Skin epidermis (tissue), 12 donors: ENCODE measurements around the gene MAB21L4.

Experiments used
- H3K27ac ChIP-seq, 21 experiments: fragments of 200-600 bp; sonication (generic) in 11 of 21; one replicate each; pipeline ENCODE4 v1.5.0; 2020; ENCODE audit warnings: mild to moderate bottlenecking in 3 of 21, inconsistent platforms in 2 of 21, moderate library complexity in 2 of 21
- H3K4me3 ChIP-seq, 7 experiments: fragments of 200-600 bp; sonication (generic) in 2 of 7; one replicate each; pipeline ENCODE4 v1.5.0; 2020; ENCODE audit warnings: inconsistent platforms in 2 of 7, mild to moderate bottlenecking in 2 of 7, moderate library complexity in 1 of 7

MAB21L4 gene

DNA sequence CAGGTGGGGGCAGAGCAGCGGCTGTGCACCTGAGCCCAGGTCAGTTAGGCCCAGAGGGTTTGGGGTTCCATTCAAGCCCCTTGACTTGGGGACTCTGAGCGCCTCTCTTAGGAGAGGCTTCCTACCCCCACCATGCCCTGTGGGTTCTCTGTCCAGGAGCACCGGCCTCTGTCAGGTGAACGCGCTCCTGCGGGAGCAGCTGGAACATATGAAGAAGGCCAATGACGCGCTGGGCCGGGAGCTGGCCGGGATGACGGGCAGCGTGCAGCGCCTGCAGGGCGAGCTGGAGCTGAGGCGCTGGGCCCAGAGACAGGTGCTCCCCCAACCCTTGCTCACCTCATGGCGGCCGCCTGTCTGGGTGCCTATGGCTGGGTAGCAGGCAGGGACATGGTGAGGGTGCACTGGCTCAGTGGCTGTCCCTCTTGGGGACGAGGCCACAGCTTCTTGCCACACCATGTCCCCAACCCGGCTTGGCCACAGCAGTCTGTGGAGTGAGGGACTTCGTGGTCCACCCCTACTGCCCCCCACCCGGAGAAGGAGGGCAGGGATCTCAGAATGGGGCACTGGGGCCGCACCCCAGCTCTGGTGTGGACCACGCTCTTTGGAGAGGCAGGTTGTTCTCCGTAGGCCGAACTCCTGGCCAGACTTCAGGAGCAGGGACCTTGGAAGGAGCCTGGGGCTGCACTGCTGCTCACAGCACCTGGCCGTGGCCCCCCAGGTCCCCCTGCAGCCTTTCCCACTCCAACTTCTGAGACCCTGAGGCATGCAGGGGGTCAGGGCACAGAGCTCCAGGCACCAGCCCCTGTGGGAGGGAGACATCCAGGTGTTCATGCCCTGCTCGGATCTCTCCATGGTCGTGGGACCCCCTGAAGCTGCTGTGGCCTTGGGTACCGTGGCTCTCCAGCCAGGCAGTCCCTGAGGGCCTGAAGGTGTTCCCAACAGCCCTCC is 29.9 kb upstream of the MAB21L4 start:
- Histone ChIP-seq H3K4me3 (no peak overlapping the region), H3K27ac (no peak overlapping the region)

DNA sequence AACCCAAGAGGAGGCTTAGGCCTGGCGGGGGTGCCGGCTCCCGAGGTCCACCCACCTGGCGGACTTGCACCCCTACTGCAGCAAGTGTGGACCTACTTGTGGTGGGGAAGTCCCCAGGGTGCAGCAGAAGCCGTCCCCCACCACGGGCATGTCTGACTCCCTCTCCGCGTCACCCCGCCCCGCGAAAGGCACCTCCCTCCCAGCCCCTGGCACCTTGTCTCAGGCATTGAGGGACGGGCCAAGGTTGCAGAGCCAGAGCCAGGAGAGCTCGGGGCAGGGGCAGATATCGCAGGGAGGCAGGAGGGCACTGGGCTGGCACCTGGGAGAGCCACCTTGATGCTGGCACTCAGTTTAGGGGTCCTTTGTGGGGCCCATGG is 29.2 kb upstream of the MAB21L4 start:
- Histone ChIP-seq H3K4me3 (no peak overlapping the region), H3K27ac (no peak overlapping the region)

DNA sequence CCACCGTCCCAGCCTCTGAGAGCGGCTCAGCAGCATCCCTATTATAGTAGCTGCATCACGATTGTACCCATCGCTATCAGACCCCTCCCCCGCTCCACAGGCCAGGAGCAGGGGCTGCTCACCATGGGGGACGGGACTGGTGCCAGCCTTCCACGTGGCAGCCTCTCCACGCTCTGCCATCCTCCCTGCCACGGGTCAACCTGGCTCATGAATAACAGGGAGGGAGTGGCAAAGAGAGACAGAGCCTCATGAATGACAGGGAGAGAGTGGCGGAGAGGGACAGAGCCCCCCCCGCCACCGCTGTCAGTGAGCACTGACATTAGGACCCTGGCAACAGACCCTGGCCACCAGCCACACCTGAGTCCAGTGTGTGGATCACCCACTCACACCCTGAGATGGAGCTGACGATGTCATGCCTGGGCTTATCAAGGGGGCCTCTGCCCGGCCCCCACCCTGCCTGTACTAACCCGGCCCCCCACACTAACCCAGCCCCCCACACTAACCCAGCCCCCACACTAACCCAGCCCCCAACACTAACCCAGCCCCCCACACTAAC is 27.1 kb upstream of the MAB21L4 start:
- no peak overlapping the region for H3K4me3 ChIP-seq

DNA sequence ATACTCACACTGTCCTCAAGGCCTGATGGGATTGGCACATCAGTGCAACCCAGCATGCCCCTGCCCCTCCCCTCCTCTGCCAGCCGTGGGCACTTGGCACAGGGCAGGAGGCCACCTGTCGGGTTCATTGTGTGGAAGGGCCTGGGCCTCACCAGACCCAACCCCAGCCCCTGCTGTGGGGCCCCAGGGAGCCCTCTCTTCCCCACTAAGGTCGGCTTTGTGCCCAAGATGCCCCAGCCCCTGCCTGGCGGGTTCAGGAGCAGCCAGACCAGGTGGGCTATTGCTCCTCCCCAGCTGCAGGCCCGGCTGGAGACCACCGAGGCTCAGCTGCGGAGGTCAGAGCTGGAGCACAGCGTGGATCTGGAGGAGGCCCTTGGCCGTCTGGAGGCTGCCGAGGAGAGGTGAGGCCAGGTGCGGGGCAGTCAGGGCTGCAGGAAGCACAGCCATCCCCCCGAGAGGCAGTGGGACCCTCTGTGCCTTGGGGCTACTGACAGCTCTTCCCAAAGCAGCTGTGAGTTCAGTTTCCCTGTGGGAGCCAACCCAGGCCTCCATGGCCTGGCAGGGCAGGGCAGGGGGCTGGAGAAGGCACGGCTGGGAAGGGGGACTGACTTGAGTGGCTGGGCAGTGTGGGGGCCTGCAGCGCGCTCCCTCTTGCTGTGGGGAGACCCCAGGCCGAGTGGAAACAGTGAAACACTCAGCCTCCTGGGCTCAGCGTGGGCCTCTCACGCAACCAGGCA is 26.5 kb upstream of the MAB21L4 start:
- Histone ChIP-seq H3K4me3 (no peak overlapping the region), H3K27ac (peak overlapping the region in 14 of 21 experiments; percentile 26 to 95 (median 86))

More for the DNA sequence above, 27.1 kb upstream of the MAB21L4 start:
- peak overlapping the region in 6 of 21 experiments; percentile 47 to 90 (median 86) for H3K27ac ChIP-seq

DNA sequence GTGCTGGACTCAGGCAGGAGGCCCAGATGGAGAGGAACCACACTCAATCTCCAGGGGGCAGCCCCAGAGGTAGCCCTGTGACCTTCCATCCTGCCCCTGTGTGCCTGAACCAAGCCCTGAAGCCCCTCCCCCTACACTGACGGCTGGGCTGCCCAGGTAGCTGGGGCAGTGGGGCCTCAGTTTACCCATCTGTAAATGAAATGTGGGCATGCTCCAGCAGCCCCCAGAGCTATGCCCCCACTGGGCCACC is 26.0 kb upstream of the MAB21L4 start:
- no peak overlapping the region for H3K4me3 ChIP-seq
- H3K27ac ChIP-seq, result peak overlapping the region in 19 of 21 experiments; percentile 26 to 95 (median 78)

DNA sequence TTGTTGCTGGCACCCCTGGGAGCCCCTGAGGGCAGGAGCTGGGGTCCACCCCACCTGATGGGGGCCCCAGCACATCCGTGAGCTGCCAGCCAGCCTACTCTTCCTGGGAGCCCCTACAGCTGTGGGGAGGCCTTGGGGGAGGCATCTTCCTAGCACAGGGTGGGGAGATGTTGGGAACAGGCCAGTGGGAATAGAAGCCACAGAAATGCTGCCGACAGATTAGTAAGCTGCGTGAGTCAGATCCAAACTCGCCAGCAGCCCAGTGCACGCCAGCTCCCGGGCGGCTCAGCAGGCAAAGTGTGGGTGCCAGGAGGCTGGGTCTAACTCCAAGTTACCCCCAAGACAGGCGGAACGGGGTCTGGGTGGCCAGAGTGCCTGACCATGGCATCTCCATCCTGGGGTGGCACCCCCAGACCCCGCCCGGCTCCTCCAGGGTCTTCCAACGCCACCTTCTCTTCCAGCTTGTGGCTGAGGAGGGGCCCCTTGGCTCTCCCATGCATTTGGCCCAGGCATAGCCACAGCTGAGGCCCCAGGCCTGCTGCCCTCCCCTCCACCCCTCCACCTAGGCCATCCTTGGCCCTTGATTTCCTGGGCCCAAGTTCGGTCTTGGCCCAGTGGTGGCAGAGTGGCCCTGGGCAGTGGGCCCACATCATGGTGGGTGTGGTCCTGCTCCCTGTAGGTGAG is 25.5 kb upstream of the MAB21L4 start:
- H3K4me3 ChIP-seq, result no peak overlapping the region
- peak overlapping the region; percentile 26 to 95 (median 79) for H3K27ac ChIP-seq

DNA sequence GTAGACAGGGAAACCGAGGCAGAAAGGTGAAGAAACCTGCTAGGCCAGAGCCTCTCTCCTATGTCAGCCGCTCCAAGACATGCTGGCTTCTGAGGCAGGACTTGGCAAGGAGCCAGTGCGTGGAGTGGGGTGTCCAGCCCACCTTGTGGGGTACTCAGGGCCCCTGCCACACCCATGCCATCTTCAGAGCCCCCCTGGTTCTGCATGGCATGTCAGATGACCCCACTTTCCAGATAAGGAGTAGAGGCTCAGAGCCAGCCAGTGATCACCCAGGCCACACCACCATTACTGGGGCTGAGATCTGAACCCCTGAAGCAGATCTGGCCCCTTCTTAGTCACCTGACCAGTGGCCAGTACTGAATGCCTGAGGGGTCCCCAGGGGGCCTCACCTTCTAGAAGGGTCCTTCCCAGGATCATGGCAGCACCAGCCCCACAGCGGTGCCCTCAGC is 24.9 kb upstream of the MAB21L4 start:
- H3K27ac ChIP-seq, result peak overlapping the region; percentile 26 to 95 (median 79)
- no peak overlapping the region for H3K4me3 ChIP-seq

DNA sequence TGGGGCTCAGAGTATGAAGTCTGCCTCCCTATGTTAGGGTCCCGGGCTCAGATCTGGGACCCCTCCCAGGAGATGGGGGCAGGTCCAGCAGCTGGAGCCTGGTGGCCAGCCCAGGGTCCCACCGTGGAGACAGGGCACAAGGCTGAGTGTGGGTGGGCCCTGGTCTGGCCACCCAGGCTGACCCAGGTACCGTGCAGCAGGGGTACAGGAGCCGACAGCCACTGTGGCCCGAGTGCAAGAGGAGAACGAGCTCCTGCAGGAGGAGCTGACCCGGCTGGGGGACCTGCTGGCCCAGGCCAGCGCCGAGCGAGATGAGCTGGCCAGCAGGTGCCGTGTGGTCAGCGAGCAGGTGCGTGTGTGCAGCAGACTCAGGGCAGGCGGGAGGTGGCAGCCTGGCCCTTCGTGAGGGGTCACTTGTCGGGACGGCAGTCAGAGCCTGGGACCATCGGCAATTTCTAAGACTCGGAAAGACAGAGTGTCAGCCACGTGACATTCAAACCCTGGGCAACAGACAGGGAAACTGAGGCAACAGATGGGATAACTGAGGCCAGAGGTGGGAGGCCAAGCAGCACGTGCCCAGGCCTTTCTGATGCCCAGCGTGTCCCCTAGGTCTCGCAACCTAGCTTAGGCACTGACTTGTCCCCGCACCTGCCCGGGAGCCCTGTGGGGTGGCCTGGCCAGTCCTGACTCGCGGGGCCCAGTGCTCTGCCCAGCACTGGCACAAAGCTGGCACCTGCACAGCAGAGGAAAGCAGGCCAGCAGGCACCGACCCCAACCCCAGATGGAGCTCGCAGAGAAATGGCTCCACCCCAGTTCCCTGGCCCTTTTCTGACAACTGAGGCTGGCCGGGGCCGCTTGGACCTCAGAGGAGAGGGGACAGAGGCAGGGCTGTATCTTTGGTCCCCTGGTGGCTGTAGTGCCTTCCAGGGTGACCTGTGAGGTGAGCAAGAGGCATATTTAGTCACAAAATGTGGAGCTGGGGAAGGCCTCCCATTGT is 24.1 kb upstream of the MAB21L4 start:
- no peak overlapping the region for H3K4me3 ChIP-seq
- peak overlapping the region in 14 of 21 experiments; percentile 73 to 95 (median 86) for H3K27ac ChIP-seq

DNA sequence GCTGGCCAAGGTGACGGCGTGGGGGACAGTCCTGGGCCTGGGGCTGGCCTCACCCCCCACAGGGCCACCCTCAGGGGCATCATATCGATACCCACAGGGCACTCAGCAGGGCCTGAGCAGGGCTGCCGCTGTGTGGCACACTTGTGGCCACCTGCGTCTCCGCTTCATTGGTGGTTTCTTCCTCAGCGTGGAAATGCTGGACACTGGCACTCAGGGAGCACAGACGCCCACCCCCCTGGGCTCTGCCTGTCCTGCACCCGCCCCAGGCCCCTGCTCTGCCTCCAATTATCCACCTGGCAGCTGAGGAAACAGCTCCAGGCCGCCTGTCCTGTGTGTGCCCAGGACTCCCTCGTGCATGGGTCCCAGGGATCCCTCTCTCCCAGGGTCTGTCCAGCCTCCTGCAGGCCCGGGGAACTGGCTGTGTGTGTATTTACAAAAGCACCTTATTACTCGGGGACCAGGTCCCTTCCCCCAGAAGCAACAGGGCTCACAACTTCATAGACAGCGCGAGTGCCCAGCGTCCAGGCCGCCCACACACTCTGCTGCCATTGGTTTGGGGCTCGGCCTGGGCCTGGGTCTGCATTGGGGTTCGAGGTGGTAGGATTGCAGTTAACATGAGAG is 23.3 kb upstream of the MAB21L4 start:
- H3K4me3 ChIP-seq, result no peak overlapping the region
- H3K27ac ChIP-seq, result peak overlapping the region in 9 of 21 experiments; percentile 32 to 90 (median 79)

DNA sequence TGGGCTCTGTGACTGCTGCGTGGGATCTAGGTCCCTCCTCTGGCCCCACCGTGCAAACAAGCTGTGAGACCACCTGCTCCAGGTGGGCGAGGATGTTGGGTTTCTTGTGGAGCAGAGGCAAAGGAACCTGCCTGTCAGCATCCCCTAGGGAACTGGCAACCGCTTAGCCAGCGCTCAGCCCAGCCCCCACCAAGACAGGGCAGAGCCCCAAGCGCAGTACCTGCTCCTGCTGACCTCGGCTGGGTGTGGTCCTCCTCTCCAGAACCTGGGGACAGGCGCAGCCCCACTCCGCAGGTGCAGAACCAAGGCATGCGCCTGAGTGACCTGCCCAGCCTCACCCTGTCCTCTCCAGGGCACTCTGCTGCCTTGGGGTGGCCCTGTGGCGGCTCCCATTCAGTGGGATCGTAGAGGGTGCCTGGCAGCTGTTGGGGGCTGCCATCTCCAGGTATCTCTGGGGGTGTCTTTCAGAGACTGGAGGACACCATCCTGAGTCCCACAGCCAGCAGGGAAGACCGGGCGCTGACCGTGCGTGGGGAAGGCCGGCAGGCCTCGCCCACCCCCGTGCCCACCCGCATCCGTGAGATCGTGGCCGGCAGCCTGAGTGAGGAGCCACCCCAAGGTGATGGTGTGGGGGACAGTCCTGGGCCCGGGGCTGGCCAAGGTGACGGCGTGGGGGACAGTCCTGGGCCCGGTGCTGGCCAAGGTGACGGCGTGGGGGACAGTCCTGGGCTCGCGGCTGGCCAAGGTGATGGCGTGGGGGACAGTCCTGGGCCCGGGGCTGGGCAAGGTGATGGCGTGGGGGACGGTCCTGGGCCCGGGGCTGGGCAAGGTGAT is 22.5 kb upstream of the MAB21L4 start:
- no peak overlapping the region for H3K4me3 ChIP-seq
- peak overlapping the region in 12 of 21 experiments; percentile 32 to 85 (median 70) for H3K27ac ChIP-seq

DNA sequence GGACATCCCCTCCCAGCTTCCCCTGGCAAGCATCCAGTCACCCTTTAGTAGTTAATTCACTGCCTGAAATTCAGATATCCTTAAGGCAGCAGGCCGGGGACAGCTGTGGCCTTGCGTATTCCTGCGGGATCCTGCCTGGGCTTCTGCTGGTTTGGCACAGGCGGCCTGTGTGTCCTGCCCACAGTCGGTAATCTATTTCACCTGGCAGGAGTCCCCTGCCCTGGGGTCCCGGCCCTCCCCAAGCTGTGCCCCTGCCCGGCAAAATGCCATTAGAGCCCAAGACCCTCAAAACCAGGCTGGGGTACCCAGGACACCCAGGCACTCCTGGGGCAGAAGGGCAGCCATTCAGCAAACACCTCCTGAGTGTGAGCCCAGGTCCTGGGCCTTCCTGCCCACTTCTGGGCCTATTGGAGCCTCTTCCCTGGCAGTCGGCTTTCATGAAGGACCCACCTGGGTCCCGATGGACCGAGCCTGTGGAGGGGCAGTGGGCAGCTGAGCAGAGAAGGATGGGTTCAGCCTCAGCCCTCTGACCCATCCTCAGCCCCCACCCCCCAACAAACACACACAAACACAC is 21.8 kb upstream of the MAB21L4 start:
- Histone ChIP-seq H3K4me3 (no peak overlapping the region), H3K27ac (peak overlapping the region in 14 of 21 experiments; percentile 32 to 85 (median 68))

DNA sequence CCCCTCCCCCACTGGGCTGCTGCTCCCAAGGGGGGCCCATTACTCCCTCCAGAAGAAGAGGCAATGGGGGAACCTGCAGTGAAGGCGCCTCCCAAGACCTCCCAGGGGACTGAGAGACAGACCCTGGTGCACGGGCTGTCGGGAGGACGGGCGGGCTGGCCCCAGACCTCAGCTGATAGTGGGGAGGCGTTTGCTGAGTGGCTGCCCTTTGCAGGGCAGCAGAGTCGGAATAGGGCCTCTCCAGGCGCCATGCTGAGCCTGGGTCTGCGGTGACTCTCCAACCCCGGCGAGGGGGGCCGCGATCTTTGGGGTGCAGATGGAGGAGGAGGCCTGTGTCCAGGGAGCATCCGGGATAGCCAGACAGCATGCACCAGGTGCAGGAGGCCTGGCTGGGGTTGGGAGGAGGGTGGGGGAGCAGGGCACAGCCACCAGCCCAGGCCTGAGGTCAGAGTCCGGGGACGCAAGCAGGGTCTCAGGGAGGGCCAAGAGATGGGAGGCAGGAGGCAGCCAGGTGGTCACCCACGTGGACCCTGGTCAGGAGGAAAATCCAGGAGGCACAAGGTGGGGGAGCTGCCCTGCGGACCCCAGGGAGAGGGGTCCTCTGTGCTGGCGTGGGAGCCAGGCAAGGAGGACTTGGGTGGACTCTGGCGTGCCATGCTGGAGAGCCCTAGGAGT is 21.2 kb upstream of the MAB21L4 start:
- H3K27ac ChIP-seq, result peak overlapping the region in 16 of 21 experiments; percentile 29 to 85 (median 65)
- no peak overlapping the region for H3K4me3 ChIP-seq

DNA sequence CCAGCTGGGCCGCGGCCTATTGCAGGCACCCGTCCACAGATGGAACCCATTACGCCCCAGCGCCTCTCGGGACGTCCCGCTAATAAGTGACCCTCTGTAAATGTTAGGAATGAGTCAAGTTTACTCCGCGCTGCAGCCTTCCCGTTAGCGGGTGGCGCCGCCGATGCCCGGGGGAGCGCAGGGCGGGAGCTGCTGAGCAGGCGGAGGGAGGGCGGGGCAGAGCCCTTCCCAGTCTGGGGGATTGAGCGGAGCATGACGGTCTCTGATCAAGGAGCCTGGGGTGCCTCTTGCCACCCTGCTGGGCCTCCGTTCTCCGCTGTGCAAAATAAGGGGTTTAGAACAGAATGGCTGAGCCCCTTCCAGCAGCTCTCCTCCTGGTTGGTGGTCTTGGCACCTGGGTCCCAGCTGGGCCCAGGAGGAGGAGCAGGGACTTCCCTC is 20.6 kb upstream of the MAB21L4 start:
- Histone ChIP-seq H3K27ac (peak overlapping the region in 17 of 21 experiments; percentile 26 to 85 (median 60)), H3K4me3 (no peak overlapping the region)

DNA sequence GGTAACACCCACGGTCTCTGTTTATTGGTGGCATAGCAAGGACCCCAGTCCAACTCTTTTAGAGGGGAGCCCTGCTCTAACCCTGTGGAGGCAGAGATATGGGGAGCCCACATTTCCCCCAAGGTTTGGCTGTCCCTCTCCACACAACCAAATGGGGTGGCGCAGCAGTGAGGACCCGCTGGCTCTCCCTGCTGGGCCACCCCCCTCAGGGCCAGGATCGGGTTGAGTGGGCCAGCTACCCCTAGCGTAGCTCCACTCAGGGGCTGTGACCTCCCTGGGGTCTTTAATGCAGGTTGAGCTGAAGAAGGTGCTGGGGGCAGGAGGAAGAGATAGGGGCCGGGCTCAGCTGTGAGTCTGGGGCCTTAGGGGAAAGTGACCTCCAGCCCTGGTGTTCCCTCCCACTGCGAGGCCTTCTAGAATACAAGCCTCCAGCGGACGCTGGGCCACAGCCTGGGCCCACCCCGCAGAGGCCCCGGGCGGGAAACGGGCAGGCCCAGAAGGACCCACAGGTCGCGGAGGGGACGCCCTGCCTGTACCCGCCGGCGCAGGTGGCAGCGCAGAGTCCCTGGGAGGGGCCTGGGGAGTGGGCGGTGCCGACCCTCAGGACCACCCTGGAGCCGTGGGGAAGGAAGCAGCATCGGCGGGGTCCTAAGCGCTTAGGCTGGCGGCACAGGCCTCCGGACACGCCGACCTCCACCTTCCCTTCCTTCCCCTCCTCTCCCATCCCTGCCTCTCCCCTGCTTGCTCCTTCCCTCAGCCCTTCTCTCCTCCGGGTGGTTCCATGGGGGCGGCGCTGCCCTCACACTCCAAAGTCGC is 19.8 kb upstream of the MAB21L4 start:
- H3K27ac ChIP-seq, result peak overlapping the region in 12 of 21 experiments; percentile 16 to 83 (median 70)
- H3K4me3 ChIP-seq, result no peak overlapping the region
